Mammary epithelial cell (primary cell): Measurements from ENCODE around the gene TRAPPC10.

Source experiments
- CTCF ChIP-seq, 2 donors: IDR thresholded peaks in 1 of 2; conservative IDR thresholded peaks in 1 of 2; 2 replicates each; pipeline ENCODE4 v1.5.1; 2011 to 2012; ENCODE audit warnings: inconsistent platforms in 2 of 2, low read length in 2 of 2, mild to moderate bottlenecking in 2 of 2, control low read depth in 1 of 2, low read depth in 1 of 2; ENCODE audit not compliant: insufficient read depth in 1 of 2; ENCODE audit errors: extremely low read depth in 1 of 2
- EZH2 ChIP-seq: IDR thresholded peaks from 2 replicates; pipeline ENCODE4 v1.6.1; 2012; ENCODE audit warnings: low read length, inconsistent platforms, borderline replicate concordance

- TF ChIP-seq CTCF (conservative IDR thresholded peaks at IDR 0.05 in 1 of 2, IDR thresholded peaks at IDR 0.05 in 1 of 2; ENCODE audit: extremely low read depth in 1 of 2, insufficient read depth in 1 of 2, low read depth in 1 of 2, low read length in 2 of 2) (no peak), EZH2 (no peak)
These were observed 23.1 kb downstream of the TRAPPC10 start for GRCh38 chr21:44035244-44035643.
